NCI-H526 (cell line): ENCODE data around the gene TOP3A.

Experiments
- DNase-seq, 2 experiments: peaks; one replicate each; lab custom pipeline; 2025; lab: John Stamatoyannopoulos, UW

The TOP3A gene

GRCh38 chr17:18254888-18255649 is 59.7 kb downstream of the TOP3A start:
- no peak for DNase-seq

GRCh38 chr17:18253947-18254821 is 60.6 kb downstream of the TOP3A start:
- no peak for DNase-seq

GRCh38 chr17:18253187-18253884 is 61.5 kb downstream of the TOP3A start:
- no peak for DNase-seq

- DNase-seq, result no peak
Measured at GRCh38 chr17:18252160-18252559, 62.6 kb downstream of the TOP3A start.

GRCh38 chr17:18251204-18251603 is 63.6 kb downstream of the TOP3A start:
- DNase-seq, result no peak

GRCh38 chr17:18250708-18251107 is 64.1 kb downstream of the TOP3A start:
- DNase-seq, result no peak

GRCh38 chr17:18250259-18250658 is 64.5 kb downstream of the TOP3A start:
- DNase-seq, result peak; percentile 16 to 61

- DNase-seq, result no peak
Measured at GRCh38 chr17:18248811-18249210, 66.0 kb downstream of the TOP3A start.

- peak; percentile 41 to 78 for DNase-seq
Measured at GRCh38 chr17:18248300-18248731, 66.5 kb downstream of the TOP3A start.

GRCh38 chr17:18247613-18248001 is 67.2 kb downstream of the TOP3A start:
- no peak for DNase-seq

GRCh38 chr17:18246880-18247612 is 67.7 kb downstream of the TOP3A start:
- DNase-seq, result peak; percentile 77 to 92

GRCh38 chr17:18246109-18246725 is 68.6 kb downstream of the TOP3A start:
- no peak for DNase-seq

- DNase-seq, result no peak
Measured at GRCh38 chr17:18245038-18245776, 69.6 kb downstream of the TOP3A start.

- DNase-seq, result no peak
Measured at GRCh38 chr17:18241229-18241871, 73.4 kb downstream of the TOP3A start.

GRCh38 chr17:18240449-18240848 is 74.3 kb downstream of the TOP3A start:
- DNase-seq, result no peak

GRCh38 chr17:18238299-18238698 is 76.5 kb downstream of the TOP3A start:
- no peak for DNase-seq

- DNase-seq, result no peak
Measured at GRCh38 chr17:18237461-18237860, 77.3 kb downstream of the TOP3A start.

- no peak for DNase-seq
Measured at GRCh38 chr17:18236494-18236893, 78.3 kb downstream of the TOP3A start.

GRCh38 chr17:18235743-18236256 is 79.0 kb downstream of the TOP3A start:
- no peak for DNase-seq

- DNase-seq, result no peak
Measured at GRCh38 chr17:18234853-18235380, 79.9 kb downstream of the TOP3A start.
